ENCODE data around the gene ZNF207.
"Not testable (repeated sequence)": the region's sequence is repeated elsewhere in the genome, so short reads cannot be mapped to it uniquely, and the experiment has no call there.

The ZNF207 gene

DNA sequence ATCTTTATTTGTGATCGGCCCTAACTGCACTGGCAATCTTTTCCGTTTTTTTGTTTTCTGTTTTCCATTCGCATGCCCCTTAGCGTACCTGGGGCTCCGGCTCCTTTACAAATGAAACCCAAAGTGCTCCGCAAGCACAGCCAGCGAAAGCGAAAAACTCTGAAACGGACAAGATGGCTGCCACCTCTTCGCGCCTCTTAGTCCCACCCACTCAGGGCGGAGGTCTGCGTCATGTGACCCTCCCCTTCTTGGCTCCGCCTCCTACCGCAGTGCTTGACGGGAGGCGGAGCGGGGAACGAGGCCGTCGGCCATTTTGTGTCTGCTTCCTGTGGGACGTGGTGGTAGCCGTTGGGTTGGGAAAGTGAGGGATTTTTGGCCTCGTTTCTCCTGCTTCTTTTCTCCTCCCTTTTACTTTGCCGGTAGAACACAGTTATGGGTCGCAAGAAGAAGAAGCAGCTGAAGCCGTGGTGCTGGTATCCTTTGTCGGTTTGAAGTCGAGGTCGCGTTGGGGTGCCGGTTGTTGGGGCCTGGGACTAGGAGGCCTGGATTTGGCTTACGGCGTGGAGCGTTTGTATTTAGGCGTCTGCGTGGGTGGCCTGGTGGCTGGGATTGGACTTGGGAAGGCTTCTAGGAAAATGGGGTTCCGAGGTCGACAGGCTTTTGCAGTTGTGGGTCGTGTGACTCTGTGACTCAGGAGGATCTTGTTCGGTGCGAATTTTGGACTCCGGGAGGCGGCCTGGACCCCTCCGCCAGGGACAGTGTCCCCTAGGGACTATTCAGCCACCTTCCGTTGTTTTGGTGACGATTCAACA, at the start of gene ZNF207:
ZNF207 (plus strand) TSS at position 304 of the 812 bp plus-strand sequence; CDS start at position 433, 129 bp downstream.
- peak; percentile 97 for DNase-seq

DNA sequence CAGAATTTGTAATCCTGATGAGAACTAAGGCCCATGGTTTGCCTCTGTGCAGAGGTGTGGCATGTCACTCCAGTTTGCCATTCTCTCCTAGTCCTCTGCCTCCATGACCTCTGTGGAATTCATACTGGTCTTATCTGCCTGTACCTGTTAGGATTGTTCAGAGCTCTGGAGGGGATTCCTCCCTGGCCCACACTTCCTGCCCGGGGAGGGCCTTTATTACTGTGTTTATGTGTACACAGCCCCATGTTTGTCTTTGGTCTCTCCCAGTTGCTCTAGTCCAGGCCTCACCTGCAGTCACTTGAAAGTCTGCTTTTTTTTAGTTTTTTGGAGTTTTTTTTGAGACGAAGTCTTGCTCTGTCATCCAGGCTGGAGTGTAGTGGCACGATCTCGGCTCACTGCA, 47.9 kb upstream of the ZNF207 start:
- no peak for DNase-seq

DNA sequence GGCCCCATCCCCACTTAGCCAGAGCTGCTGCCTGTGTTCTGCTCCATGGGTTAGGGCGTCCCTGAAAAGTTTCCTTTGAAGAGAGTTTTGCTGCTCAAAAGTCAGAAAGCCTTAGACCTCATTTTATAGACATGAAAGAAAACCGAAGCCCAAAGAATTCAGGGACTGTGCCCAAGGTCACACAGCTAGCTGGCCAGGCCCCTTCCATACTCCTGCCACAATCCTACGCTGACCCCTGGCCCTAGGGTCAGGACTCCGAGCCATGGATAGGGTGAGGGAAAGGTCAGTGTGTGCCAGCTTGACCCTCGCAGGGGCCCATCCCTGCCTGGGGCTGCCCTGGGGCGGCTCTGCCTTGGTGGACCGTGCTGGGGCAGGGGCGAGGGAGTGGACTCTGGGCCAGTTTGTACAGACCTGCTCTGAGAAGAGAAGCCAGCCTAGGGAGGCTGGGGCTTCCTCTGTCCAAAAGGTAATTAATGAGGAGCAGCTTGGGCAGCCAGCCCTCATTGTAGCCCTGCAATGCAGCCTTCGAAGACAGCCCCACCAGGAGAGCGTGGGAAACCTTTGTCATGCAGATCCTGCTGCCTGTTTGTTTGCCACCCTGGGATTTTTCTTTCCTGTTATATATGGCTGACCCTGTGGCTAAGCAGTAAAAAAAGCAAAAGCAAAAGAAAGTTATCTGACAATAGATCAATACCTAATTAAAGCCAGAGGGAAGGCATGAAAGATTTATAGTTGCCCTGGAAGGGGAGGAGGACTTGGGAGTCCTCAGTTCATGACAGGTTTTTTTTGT, 46.9 kb upstream of the ZNF207 start:
- no peak for DNase-seq

DNA sequence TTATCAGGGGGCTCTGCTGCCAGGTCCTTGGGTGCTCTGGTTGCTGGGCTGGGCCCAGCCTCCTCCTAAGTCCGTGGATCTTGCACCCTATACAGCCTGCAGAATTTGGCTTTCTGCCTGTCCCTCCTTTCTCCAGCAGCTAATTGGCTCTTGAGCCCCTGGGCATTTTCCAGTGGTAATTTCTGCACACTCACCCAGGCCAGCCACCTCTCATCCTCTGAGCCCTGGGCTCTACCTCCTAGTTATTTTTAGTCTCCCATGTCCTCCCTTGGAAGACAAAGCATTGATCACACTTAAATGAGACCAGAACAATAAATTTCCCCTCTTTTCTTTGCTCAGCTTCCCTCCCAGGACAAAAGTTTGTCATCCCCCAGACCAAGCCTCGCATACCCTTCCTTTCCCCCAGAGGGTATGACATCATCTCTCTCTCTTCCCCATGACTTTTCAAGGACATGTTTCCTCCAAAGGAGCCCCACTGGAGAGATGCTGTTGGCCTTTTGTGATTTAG, 46.1 kb upstream of the ZNF207 start:
- DNase-seq = no peak

DNA sequence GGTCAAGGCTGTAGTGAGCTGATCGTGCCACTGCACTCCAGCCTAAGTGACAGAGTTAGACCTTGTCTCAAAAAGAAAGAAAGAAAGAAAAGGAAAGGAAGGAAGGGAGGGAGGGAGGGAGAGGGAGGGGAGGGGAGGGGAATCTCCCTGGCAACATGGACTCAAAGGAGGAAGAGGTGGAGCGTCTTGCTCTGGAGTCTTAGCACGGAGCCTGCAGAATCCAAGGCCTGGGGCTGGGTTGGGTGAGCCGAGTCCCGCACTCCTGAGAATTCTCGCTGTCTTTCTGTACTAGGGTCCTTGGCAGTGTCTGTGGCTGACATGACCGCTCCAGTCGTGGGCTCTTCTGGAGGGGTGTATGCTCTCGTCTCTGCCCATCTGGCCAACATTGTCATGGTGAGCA, 44.9 kb upstream of the ZNF207 start:
- no peak for DNase-seq

DNA sequence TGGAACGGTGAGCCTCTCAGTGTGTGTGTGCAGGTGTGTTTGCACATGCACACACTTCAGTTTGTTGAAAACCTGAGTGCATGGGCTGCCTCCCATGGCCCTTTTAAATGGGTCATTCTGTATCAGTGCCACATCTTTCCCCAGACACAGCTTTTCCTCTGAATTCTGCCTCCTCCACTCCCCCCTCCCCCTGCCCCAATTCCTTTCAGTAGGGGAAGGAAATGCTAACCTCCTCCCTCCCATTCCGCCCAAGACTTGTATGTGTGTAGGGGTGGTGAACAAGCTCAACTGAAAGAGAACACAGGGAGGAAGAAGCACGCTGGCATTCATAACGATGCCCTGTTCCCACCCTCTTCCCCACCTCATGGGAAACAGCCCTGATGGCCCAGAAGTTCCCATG, 42.3 kb upstream of the ZNF207 start:
- no peak for DNase-seq

DNA sequence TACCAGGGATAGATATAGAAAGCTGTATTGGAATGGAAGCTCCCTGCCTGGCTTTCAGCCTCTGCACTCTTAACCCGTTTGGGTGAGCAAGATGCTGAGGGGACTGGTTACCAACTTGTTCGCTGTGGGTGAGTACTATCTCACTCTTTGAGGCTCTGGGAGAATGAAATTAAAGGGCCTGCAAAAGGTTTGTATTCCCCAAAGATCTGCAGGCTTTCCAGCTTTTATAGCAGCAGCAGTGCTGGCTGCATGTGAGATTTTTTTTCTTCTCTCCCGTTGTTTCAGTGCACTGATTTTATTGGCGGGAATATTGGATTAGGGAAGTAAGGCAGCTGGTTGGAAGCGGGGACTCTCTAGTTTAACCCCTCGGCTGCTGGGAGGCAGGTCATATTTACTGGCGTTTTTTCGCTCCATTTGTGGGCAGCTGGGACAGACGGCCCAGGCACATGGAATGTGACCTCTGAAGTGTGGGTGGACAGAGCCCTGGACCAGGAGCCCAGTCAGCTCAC, 38.9 kb upstream of the ZNF207 start:
- peak; percentile 53 for DNase-seq

DNA sequence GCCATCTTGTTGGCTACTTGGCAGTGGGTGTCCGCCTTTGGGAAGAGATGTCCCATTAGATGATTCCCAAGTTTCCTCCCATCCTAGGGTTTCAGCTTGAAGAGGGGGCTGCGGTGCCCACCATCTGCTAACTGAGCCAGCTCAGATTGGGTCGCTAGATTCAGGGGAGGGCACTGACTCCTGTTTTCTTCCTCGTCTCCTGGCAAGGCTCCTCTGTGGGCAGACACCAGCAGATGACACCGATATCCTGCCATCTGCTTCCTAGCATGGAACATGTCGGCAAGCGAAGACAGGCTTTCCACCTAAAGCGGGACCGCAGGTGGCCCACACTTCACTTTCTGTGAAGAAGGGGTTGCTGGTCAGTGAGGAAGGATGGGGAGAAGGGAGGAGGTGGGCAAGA, 35.3 kb upstream of the ZNF207 start:
- DNase-seq = no peak

DNA sequence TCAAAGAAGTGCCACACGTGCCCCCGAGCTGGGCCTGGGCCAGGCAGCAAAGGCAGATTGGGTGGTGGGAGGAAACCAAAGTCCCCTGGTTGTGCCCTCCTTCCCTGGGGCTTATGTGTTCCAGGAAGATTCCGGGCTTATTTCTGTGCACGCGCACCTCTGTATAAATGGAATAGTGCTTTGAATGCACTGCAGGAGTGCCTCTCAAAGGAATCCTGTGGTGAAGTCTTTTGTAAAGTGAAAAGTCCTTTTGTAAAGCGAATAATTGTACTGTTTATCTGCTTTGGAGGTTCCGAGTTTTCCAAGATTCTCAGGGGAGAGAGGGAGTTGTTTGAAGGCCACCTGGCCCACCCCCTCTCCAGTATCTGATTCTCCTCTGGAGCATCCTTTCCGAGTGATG, 34.8 kb upstream of the ZNF207 start:
- no peak for DNase-seq

DNA sequence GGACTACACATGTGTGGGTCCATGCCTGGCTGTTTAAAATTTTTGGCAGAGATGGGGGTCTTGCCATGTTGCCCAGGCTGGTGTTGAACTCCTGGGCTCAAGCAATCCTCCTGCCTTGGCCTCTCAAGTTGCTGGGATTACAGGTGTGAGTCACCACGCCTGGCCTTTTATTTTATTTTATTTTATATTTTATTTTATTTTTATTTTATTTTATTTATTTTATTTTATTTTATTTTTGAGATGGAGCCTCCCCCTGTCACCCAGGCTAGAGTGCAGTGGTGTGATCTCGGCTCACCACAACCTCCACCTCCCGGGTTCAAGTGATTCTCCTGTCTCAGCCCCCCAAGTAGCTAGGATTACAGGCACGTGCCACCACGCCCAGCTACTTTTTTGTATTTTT, 33.3 kb upstream of the ZNF207 start:
- not testable (repeated sequence) for DNase-seq

DNA sequence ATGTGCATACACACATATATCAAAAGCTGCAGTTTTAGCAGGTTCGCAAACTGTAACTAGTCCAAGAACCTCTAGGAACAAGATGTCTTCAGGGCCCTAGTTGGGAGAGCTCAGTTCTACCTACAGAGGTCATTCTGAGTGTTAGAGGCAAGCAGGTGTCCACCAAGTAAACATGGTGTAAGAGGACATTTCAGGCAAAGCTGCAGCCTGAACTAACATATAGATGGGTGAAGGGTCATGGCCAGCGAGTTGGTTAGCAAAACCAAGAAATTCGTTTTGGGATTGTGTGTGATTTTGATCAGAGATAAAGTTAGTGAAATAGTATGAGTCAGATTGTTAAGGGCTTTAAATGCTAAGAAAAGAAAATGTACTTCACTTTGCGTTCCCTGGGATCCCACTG, 32.6 kb upstream of the ZNF207 start:
- no peak for DNase-seq

DNA sequence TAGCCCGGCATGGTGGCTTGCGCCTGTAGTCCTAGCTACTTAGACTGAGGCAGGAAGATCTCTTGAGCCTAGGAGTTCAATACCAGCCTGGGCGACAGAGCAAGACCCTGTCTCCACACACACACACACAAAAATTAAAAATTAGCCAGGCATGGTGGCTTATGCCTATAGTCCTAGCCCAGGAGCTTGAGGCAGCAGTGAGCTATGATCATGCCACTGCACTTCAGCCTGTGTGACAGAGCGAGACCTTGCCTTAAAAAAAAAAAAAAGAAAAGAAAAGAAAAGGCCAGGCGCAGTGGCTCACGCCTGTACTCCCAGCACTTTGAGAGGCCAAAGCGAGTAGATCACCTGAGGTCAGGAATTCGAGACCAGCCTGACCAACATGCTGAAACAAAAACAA, 31.9 kb upstream of the ZNF207 start:
- no peak for DNase-seq

DNA sequence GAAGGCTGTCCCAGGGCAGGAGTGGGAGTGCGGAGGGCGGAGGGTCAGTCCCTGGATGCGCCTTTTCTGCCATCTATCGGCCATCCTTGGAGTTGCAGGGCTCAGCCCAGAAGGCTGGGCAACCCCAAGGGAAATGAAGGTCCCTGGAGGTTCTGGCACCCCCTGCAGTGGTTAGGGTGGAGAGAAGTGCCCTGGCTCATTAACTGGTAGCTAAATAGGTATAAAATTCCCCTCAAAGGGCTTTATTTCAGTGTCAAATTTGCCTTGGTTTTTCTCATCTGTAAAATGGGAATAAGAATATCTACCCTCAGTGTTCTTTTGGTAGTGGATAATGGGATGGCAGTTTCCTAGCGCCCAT, 30.4 kb upstream of the ZNF207 start:
- DNase-seq = peak; percentile 63

DNA sequence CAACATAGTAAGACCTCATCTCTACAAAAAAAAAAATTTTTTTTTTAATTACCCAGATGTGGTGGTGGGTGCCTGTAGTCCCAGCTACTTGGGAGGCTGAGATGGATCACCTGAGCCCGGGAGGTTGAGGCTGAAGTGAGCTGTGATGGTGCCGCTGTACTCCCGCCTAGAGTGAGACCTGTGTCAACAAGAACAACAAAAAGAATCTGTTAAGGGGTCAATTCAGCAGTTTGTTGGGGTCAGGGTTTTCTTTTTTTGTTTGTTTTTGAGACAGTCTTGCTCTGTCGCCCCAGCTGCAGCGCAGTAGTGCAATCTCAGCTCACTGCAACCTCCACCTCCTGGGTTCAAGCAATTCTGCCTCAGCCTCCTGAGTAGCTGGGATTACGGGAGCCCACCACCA, 29.9 kb upstream of the ZNF207 start:
- not testable (repeated sequence) for DNase-seq

DNA sequence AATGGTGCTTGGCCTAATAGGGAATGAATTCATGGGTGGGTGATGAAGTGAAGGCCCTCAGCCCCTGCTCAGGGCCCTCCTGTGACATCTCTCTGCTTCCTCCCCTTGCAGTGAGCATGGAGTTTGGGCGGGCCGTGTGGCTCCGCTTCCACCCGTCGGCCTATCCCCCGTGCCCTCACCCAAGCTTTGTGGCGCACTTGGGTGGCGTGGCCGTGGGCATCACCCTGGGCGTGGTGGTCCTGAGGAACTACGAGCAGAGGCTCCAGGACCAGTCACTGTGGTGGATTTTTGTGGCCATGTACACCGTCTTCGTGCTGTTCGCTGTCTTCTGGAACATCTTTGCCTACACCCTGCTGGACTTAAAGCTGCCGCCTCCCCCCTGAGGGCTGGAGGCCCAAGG, 29.1 kb upstream of the ZNF207 start:
- DNase-seq = no peak

DNA sequence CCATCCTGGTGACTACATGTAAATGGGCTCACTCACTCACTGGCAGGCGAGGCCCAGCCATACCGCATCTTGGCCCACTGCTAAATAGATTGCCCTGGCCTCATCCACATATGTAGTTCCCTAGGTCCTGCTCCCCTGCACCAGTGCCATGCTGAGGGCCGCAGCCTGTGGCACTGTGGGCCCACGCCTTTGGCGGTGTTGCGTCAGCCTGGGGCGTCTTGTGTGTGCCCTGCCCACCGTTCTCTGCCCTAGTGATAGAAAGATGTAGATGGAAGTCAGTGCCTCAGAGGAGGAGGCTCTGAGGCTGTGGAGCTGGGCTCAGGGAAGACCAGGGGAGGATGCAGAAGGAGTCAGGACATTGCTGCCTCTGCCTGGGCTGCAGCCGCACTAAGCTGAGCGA, 26.9 kb upstream of the ZNF207 start:
- DNase-seq = no peak

DNA sequence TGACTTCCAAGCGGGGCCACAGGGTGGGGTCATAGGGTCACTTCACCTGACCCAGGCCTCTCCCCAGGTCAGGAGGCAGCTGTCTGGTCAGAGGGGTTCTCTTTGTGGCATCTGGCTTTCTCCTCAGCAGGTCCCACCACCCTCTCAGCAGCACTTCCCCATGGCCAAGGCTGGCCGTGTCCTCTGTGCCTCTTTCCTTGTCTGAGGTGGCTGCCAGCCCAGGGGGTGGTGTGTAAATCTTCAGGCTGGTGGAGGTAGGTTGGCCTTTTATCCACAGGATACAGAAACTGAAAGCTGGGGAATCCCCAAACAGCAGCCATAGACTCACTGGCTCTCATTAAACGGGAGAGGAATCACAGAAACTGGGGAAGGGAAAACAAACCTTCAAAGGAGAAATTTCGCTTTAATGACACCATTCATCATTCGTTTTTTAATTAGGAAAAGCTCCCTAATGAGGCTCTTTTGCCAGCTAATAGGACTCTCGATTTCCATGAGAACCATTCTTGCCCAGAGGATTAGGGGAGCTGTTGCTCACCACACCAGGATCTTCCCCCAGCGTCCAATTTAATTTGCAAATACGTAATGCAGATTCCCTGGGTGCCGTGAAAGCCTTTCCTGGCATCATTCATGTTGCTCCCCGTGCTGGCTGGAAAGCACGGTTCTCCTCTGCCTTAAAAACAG, 26.0 kb upstream of the ZNF207 start:
- no peak for DNase-seq

DNA sequence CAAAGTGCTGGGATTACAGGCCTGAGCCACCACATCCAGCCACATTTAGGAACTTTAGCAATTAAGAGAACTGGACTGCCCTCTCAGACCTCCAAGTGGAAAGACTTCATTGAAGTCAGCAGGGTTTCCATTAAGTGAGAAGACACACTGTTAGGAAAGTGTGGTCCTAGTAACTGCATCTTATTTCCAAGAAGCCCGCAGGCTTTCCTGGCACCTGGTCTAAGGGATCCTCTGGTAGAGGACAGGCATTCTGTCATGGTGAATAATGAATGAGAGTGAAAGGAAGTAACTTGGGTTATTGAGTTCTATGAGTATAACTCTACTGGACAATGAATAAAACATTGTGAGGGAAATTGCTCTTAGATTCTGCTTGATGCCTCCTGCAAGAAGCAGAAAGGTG, 22.0 kb upstream of the ZNF207 start:
- DNase-seq = no peak

DNA sequence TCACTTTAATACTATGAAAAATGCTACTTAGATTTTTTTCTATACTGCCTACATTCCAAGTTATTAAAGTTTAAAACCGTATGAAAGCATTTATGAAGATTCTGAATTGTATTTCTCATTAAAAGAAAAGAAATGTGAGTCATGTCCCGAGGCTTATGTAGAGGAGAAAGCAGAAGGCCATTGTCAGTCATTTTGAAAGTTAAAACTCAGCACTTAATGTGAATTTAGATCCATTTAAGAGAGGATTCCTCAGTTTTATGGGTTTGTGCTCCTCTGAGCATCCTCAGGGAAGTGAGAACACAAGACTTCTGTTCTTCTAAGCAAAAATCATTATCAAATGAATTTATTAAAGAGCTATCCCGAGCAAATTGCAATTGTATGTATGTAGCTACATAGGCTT, 19.8 kb upstream of the ZNF207 start:
- DNase-seq = no peak

DNA sequence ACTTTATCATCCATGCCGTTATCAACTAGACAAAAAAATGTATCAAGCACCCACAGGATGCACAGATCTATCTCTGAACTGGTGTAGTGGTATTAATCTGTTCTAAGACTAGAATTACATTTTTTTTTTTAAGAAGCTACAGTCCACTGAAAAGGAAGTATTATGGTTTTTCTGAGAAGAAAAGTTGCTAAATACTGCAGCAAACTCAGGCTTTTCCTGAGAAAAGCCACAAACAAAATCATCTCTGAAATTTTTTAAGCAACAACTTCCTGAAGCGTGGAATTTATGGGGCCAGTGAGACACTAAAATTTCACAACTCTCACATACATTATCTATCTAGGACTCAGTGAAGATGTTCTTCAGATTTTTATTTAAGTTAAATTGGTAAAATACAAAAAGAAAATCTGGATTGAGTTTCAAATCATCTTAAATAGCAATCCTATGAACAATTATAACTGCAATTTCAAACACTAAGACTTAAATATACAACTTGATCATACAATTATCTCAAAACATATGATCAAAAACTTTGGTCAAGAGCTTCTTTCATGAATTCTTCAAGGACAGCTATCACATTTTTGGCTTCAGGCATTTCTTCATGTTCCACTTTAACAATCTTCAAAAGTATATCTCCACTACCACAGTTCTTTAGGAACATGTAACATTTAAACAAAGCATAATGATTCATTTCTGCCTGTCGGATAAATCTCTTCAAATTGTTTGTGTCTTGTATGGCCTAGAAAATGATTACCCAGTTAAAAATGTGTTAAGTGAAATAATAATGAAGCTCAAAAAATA, 18.5 kb upstream of the ZNF207 start:
- DNase-seq = no peak

DNA sequence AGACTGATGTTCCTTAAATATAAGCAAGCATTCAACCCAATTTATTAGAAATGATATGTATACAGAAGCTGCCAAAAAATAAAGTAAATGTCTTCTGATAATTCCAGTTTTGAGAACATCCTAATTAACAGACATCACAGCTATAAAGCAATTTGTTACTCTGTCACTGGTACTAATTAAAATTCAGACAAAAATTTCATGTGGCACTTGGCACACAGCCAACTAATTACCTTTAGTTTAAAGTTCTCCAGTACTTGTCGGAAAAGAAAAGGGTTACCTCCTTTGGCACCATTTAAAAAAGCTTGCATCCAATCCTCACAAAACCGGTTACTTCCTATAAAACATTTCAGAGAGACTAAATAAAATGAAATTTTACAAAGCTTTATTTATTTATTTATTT, 16.8 kb upstream of the ZNF207 start:
- no peak for DNase-seq

DNA sequence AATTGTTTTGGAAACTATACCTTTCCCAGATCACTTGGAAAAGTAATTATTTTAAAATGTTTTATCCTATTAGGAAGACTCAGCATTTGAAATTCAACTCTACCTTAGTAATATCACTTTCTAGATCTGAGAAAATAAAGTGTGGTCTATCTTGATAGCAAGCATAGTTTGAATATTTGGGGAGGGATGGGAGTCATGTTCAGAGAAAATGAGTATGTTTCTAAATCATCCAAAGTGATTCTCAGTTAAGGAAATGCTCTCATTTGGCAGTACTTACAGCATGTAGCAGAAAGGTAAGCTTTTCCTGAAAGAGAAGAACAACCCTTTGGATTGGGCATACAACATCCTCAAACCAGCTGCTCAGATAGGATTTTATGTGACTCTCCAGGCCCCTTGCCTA, 14.9 kb upstream of the ZNF207 start:
- no peak for DNase-seq

DNA sequence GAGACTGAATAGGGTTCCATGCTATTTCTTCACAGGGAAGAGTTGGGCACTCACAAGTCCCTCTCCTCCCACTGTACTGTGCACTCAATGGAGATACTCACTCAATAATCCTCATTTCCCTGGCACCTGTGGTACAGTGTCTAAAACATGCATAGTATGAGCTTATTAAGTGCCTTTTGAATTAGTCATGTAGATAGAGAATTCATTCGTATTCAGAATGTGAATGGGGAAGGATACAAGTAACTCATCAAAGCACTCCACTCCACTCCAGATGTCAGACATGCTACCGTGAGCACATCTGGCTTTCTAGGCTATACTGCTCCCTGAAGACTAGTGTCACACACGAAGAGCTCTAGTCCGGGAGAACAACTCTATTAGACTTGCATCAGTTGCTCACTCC, 14.3 kb upstream of the ZNF207 start:
- DNase-seq = no peak

Measured in right hindlimb (tissue), 1 donor.